ENCODE measurements around the gene LSAMP.

DNA sequence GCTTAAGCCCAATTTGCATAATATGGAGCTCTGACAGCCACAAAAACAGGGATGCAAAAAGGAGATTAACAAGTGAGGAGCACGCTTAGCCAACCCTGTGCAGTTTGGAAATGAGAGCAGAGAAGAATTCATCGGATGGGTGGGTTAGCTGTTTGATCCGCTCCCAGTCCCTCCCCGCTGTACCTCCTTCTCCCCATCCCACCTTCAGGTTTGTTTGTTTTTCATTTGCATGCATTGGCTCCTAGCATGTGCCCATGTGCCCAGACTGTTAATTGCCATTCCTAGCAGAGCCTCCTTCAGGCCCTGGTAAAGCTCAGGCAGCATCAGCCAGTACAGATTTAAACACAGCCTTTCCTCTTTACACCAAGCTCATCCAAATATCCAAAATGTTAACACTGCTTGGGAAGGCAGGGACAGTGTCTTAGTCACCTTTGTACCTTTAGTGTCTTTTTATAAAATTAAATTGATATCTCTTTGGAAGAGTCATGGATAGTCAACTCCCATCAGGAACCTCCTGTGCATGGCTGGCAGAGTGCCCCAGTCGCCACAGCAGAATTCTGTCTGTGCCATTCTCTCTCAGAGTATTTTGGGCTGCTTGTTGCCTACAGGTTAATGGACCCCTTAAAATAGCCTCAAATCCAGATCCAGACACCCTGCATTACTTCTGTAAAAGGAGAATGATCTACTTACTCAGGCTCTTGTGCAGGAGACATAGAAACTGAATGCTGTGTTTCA lies 244.2 kb downstream of the LSAMP start:
- TF ChIP-seq, protein P1, sequence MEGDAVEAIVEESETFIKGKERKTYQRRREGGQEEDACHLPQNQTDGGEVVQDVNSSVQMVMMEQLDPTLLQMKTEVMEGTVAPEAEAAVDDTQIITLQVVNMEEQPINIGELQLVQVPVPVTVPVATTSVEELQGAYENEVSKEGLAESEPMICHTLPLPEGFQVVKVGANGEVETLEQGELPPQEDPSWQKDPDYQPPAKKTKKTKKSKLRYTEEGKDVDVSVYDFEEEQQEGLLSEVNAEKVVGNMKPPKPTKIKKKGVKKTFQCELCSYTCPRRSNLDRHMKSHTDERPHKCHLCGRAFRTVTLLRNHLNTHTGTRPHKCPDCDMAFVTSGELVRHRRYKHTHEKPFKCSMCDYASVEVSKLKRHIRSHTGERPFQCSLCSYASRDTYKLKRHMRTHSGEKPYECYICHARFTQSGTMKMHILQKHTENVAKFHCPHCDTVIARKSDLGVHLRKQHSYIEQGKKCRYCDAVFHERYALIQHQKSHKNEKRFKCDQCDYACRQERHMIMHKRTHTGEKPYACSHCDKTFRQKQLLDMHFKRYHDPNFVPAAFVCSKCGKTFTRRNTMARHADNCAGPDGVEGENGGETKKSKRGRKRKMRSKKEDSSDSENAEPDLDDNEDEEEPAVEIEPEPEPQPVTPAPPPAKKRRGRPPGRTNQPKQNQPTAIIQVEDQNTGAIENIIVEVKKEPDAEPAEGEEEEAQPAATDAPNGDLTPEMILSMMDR (IDR thresholded peaks at IDR 0.05; ENCODE audit: borderline replicate concordance, extremely low read depth, low read length, poor library complexity, severe bottlenecking), result no peak
- no peak for TF ChIP-seq EZH2 (IDR thresholded peaks at IDR 0.05; ENCODE audit: borderline replicate concordance, low read depth, low read length, severe bottlenecking)

Data from DND-41 (cell line).